HEK293 (cell line): Measurements from ENCODE around the gene LIN54.

Experiments used
- REST ChIP-seq: fragments of 450-650 bp; formaldehyde crosslinking; IDR thresholded peaks from 2 replicates; pipeline ENCODE4 v1.5.1; 2016; ENCODE audit warnings: missing biosample characterization, missing genetic modification characterization
- YY1 ChIP-seq: fragments of 450-650 bp; formaldehyde crosslinking; IDR thresholded peaks from 2 replicates; pipeline ENCODE4 v1.5.1; 2018; ENCODE audit warnings: missing biosample characterization, missing genetic modification characterization
- ZBTB8A ChIP-seq: fragments of 450-650 bp; formaldehyde crosslinking; IDR thresholded peaks from 2 replicates; pipeline ENCODE4 v1.5.1; 2016; ENCODE audit warnings: missing biosample characterization, missing genetic modification characterization
- ZNF280D ChIP-seq: fragments of 450-650 bp; formaldehyde crosslinking; IDR thresholded peaks from 2 replicates; pipeline ENCODE4 v1.5.1; 2016; ENCODE audit warnings: missing biosample characterization, missing genetic modification characterization
- ZNF350 ChIP-seq: fragments of 450-650 bp; formaldehyde crosslinking; IDR thresholded peaks from 2 replicates; pipeline ENCODE4 v1.5.0; 2017; ENCODE audit warnings: missing biosample characterization, mild to moderate bottlenecking, missing genetic modification characterization
- ZNF37A ChIP-seq: fragments of 450-650 bp; IDR thresholded peaks from 2 replicates; pipeline ENCODE4 v1.5.1; 2018; ENCODE audit warnings: missing biosample characterization, missing genetic modification characterization
- ZNF768 ChIP-seq: fragments of 450-650 bp; formaldehyde crosslinking; IDR thresholded peaks from 2 replicates; pipeline ENCODE4 v1.5.1; 2018; ENCODE audit warnings: missing biosample characterization, mild to moderate bottlenecking, missing genetic modification characterization
- ZSCAN4 ChIP-seq: fragments of 450-650 bp; formaldehyde crosslinking; IDR thresholded peaks from 2 replicates; pipeline ENCODE4 v1.5.1; 2017; ENCODE audit warnings: missing biosample characterization, missing genetic modification characterization
- ZXDB ChIP-seq: fragments of 450-650 bp; formaldehyde crosslinking; IDR thresholded peaks from 2 replicates; pipeline ENCODE4 v1.5.1; 2016; ENCODE audit warnings: missing biosample characterization, missing genetic modification characterization
- TF ChIP-seq, protein P1 (sequence below): fragments of 450-650 bp; formaldehyde crosslinking; IDR thresholded peaks from 2 replicates; pipeline ENCODE4 v1.5.1; 2016; ENCODE audit warnings: missing biosample characterization, missing genetic modification characterization
- TF ChIP-seq, protein P2 (sequence below): fragments of 450-650 bp; formaldehyde crosslinking; IDR thresholded peaks from 2 replicates; pipeline ENCODE4; 2016; ENCODE audit warnings: missing biosample characterization, missing genetic modification characterization
- TF ChIP-seq, protein P3 (sequence below): fragments of 450-650 bp; formaldehyde crosslinking; IDR thresholded peaks from 2 replicates; pipeline ENCODE4 v1.5.1; 2017; ENCODE audit warnings: missing biosample characterization, missing genetic modification characterization

GRCh38 chr4:82965763-82966162 lies 44.9 kb downstream of the LIN54 start:
- TF ChIP-seq, protein P1, sequence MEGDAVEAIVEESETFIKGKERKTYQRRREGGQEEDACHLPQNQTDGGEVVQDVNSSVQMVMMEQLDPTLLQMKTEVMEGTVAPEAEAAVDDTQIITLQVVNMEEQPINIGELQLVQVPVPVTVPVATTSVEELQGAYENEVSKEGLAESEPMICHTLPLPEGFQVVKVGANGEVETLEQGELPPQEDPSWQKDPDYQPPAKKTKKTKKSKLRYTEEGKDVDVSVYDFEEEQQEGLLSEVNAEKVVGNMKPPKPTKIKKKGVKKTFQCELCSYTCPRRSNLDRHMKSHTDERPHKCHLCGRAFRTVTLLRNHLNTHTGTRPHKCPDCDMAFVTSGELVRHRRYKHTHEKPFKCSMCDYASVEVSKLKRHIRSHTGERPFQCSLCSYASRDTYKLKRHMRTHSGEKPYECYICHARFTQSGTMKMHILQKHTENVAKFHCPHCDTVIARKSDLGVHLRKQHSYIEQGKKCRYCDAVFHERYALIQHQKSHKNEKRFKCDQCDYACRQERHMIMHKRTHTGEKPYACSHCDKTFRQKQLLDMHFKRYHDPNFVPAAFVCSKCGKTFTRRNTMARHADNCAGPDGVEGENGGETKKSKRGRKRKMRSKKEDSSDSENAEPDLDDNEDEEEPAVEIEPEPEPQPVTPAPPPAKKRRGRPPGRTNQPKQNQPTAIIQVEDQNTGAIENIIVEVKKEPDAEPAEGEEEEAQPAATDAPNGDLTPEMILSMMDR (tag by site-specific recombination): no peak
- TF ChIP-seq YY1 (tag by site-specific recombination) (no peak), ZNF768 (no peak), ZNF350 (tag by site-specific recombination) (no peak), ZNF37A (no peak), ZXDB (tag by site-specific recombination) (no peak), REST (no peak), ZBTB8A (tag by site-specific recombination) (no peak), ZNF280D (tag by site-specific recombination) (no peak), ZSCAN4 (tag by site-specific recombination) (no peak)
- TF ChIP-seq, protein P2, sequence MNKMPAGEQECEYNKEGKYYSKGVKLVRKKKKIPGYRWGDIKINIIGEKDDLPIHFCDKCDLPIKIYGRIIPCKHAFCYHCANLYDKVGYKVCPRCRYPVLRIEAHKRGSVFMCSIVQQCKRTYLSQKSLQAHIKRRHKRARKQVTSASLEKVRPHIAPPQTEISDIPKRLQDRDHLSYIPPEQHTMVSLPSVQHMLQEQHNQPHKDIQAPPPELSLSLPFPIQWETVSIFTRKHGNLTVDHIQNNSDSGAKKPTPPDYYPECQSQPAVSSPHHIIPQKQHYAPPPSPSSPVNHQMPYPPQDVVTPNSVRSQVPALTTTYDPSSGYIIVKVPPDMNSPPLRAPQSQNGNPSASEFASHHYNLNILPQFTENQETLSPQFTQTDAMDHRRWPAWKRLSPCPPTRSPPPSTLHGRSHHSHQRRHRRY: no peak
- TF ChIP-seq, protein P3, sequence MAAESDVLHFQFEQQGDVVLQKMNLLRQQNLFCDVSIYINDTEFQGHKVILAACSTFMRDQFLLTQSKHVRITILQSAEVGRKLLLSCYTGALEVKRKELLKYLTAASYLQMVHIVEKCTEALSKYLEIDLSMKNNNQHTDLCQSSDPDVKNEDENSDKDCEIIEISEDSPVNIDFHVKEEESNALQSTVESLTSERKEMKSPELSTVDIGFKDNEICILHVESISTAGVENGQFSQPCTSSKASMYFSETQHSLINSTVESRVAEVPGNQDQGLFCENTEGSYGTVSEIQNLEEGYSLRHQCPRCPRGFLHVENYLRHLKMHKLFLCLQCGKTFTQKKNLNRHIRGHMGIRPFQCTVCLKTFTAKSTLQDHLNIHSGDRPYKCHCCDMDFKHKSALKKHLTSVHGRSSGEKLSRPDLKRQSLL: no peak
